ENCODE results near the gene TMEM151A. TPM values are rescaled to one million over a fixed set of nuclear protein-coding genes. Genes with fewer than 3 reads are reported as not detected.

TMEM151A gene
- total RNA-seq, 1 donor, result 0.36 TPM

GRCh38 chr11:66258473-66258893, 33.2 kb upstream of the TMEM151A start:
- Histone ChIP-seq H3K27me3 (ENCODE audit: insufficient read depth, low read length) (no peaks in the 10 kb centered on the region), H3K9me3 (ENCODE audit: low read depth, low read length) (no peaks in the 10 kb centered on the region), H3K4me2 (ENCODE audit: insufficient read depth, low read length) (peak overlapping the region; percentile 98), H3K36me3 (ENCODE audit: insufficient read depth, low read length) (peaks cover 24% of the 10 kb centered on the region), H3K27ac (ENCODE audit: low read depth, low read length) (peak overlapping the region; percentile 76), H3K79me2 (ENCODE audit: insufficient read depth, low read length) (peaks cover 19% of the 10 kb centered on the region), H3K4me3 (ENCODE audit: insufficient read depth, low read length) (peak overlapping the region; percentile 96), H3K4me1 (ENCODE audit: insufficient read depth, low read length) (peaks cover 14% of the 10 kb centered on the region), H2AFZ (ENCODE audit: low read length) (no peak overlapping the region), H4K20me1 (ENCODE audit: insufficient read depth, low read length) (peaks cover 18% of the 10 kb centered on the region)
- TF ChIP-seq CTCF (IDR thresholded peaks at IDR 0.05; ENCODE audit: extremely low read depth, low read depth, low read length), result no peak
- no peak for DNase-seq (ENCODE audit: insufficient read length, low spot score, missing footprints)

GRCh38 chr11:66259225-66259624, 32.5 kb upstream of the TMEM151A start:
- Histone ChIP-seq H3K79me2 (ENCODE audit: insufficient read depth, low read length) (peaks cover 19% of the 10 kb centered on the region), H4K20me1 (ENCODE audit: insufficient read depth, low read length) (peaks cover 18% of the 10 kb centered on the region), H2AFZ (ENCODE audit: low read length) (no peak overlapping the region), H3K27me3 (ENCODE audit: insufficient read depth, low read length) (no peaks in the 10 kb centered on the region), H3K4me3 (ENCODE audit: insufficient read depth, low read length) (no peak overlapping the region), H3K27ac (ENCODE audit: low read depth, low read length) (no peak overlapping the region), H3K36me3 (ENCODE audit: insufficient read depth, low read length) (peaks cover 25% of the 10 kb centered on the region), H3K4me1 (ENCODE audit: insufficient read depth, low read length) (peaks cover 14% of the 10 kb centered on the region), H3K4me2 (ENCODE audit: insufficient read depth, low read length) (no peak overlapping the region), H3K9me3 (ENCODE audit: low read depth, low read length) (no peaks in the 10 kb centered on the region)
- no peak for DNase-seq (ENCODE audit: insufficient read length, low spot score, missing footprints)
- TF ChIP-seq CTCF (IDR thresholded peaks at IDR 0.05; ENCODE audit: extremely low read depth, low read depth, low read length), result no peak

GRCh38 chr11:66259956-66260355, 31.7 kb upstream of the TMEM151A start:
- H3K79me2 ChIP-seq (ENCODE audit: insufficient read depth, low read length), result peaks cover 19% of the 10 kb centered on the region
- H3K4me2 ChIP-seq (ENCODE audit: insufficient read depth, low read length), result no peak overlapping the region
- no peak overlapping the region for H3K27ac ChIP-seq (ENCODE audit: low read depth, low read length)
- H3K4me3 ChIP-seq (ENCODE audit: insufficient read depth, low read length), result no peak overlapping the region
- DNase-seq (ENCODE audit: insufficient read length, low spot score, missing footprints), result no peak
- H3K4me1 ChIP-seq (ENCODE audit: insufficient read depth, low read length), result peaks cover 14% of the 10 kb centered on the region
- no peaks in the 10 kb centered on the region for H3K27me3 ChIP-seq (ENCODE audit: insufficient read depth, low read length)
- TF ChIP-seq CTCF (IDR thresholded peaks at IDR 0.05; ENCODE audit: extremely low read depth, low read depth, low read length), result no peak
- no peaks in the 10 kb centered on the region for H3K9me3 ChIP-seq (ENCODE audit: low read depth, low read length)
- peaks cover 33% of the 10 kb centered on the region for H3K36me3 ChIP-seq (ENCODE audit: insufficient read depth, low read length)
- H2AFZ ChIP-seq (ENCODE audit: low read length), result no peak overlapping the region
- peaks cover 18% of the 10 kb centered on the region for H4K20me1 ChIP-seq (ENCODE audit: insufficient read depth, low read length)

GRCh38 chr11:66261578-66261977, 30.1 kb upstream of the TMEM151A start:
- peaks cover 36% of the 10 kb centered on the region for H3K36me3 ChIP-seq (ENCODE audit: insufficient read depth, low read length)
- H2AFZ ChIP-seq (ENCODE audit: low read length), result no peak overlapping the region
- peaks cover 13% of the 10 kb centered on the region for H3K4me1 ChIP-seq (ENCODE audit: insufficient read depth, low read length)
- DNase-seq (ENCODE audit: insufficient read length, low spot score, missing footprints), result no peak
- H3K4me3 ChIP-seq (ENCODE audit: insufficient read depth, low read length), result no peak overlapping the region
- TF ChIP-seq CTCF (IDR thresholded peaks at IDR 0.05; ENCODE audit: extremely low read depth, low read depth, low read length), result no peak
- no peaks in the 10 kb centered on the region for H3K9me3 ChIP-seq (ENCODE audit: low read depth, low read length)
- no peaks in the 10 kb centered on the region for H3K27me3 ChIP-seq (ENCODE audit: insufficient read depth, low read length)
- H3K4me2 ChIP-seq (ENCODE audit: insufficient read depth, low read length), result no peak overlapping the region
- H4K20me1 ChIP-seq (ENCODE audit: insufficient read depth, low read length), result peaks cover 18% of the 10 kb centered on the region
- peaks cover 19% of the 10 kb centered on the region for H3K79me2 ChIP-seq (ENCODE audit: insufficient read depth, low read length)
- H3K27ac ChIP-seq (ENCODE audit: low read depth, low read length), result no peak overlapping the region
